Breast epithelium (tissue), 3 donors: Measurements from ENCODE around the gene RAP1B.

ENCODE experiments used
- CTCF ChIP-seq, 3 donors: fragments of 450-650 bp; IDR thresholded peaks; one replicate each; pipeline ENCODE4 v1.5.1; 2016 to 2017; ENCODE audit warnings: antibody characterized with exemption in 3 of 3, mild to moderate bottlenecking in 3 of 3, moderate library complexity in 3 of 3
- POLR2AphosphoS5 ChIP-seq, 3 donors: sonication (generic); formaldehyde crosslinking; IDR thresholded peaks; one replicate each; pipeline ENCODE4 v1.6.1; 2017; ENCODE audit warnings: antibody characterized with exemption in 3 of 3

- TF ChIP-seq POLR2AphosphoS5 (IDR thresholded peaks at IDR 0.05), result no peak
- TF ChIP-seq CTCF (IDR thresholded peaks at IDR 0.05), result no peak
These were observed 3.5 kb downstream of the RAP1B start for GRCh38 chr12:68614105-68614679.
